HCT116 (cell line): ENCODE results near the gene CNTNAP5. TPM values are rescaled to one million over a fixed set of nuclear protein-coding genes. Genes with fewer than 3 reads are reported as not detected.

Experiments
- ATAC-seq: fragments of 200-7000 bp; cut with Tn5 transposase; 2 replicates; pipeline ENCODE4 v1.9.1; 2020; ENCODE audit warnings: mild to moderate bottlenecking, moderate library complexity
- BruUV-seq: library from RNA; stranded (reverse); fragments of 400-500 nt; replicated peaks from 2 replicates; lab custom pipeline; 2021; lab: Mats Ljungman, UMichigan
- CTCF ChIA-PET: fragments of 300-600 bp; sonication (Branson Sonifier 250); formaldehyde crosslinking; loops from one replicate; lab custom pipeline; 2021; ENCODE audit warnings: antibody characterized with exemption; lab: Charles Lee
- POLR2A ChIA-PET: fragments of 300-600, 350-600 bp; sonication (Branson Sonifier 250); formaldehyde crosslinking; loops from one replicate; lab custom pipeline; 2021; ENCODE audit warnings: antibody characterized with exemption; lab: Charles Lee
- RAD21 ChIA-PET, 2 experiments: fragments of 300-600 bp; sonication (Branson Sonifier 250); formaldehyde crosslinking; loops; one replicate each; lab custom pipeline; 2023; ENCODE audit warnings: low total read pairs in 2 of 2; ENCODE audit not compliant: uncharacterized antibody in 2 of 2, unreplicated experiment in 2 of 2, low non-redundant PET in 1 of 2; lab: Charles Lee
- DNase-seq: peaks from one replicate; pipeline ENCODE4 v3.0.0-alpha.2; 2010; ENCODE audit warnings: low read depth, low spot score
- H2AFZ ChIP-seq: fragments of 200-600 bp; shearing (Covaris generic), sonication (generic); 2 replicates; pipeline ENCODE4 v1.6.1; 2017; ENCODE audit warnings: low read depth, mixed run types, mixed read lengths, antibody characterized with exemption, low read length; ENCODE audit not compliant: poor library complexity, severe bottlenecking
- H3K27ac ChIP-seq: 2 replicates; pipeline ENCODE4 v1.5.1; 2012; ENCODE audit warnings: low read depth, low read length
- H3K27me3 ChIP-seq: fragments of 200-600 bp; sonication (generic); 2 replicates; pipeline ENCODE4 v1.6.1; 2016; ENCODE audit warnings: mixed run types, low read length, mixed read lengths; ENCODE audit not compliant: insufficient read depth
- H3K36me3 ChIP-seq, 2 experiments: fragments of 200-500 bp in 1 of 2; fragments of 200-600 bp in 1 of 2; sonication (Bioruptor generic) in 1 of 2; sonication (generic) in 1 of 2; 2 replicates each; pipeline versions ENCODE4 v1.5.1 to v1.6.1; 2014 to 2016; ENCODE audit warnings: low read length in 2 of 2, inconsistent platforms in 1 of 2, mixed read lengths in 1 of 2, mixed run types in 1 of 2; ENCODE audit not compliant: insufficient read depth in 2 of 2, control insufficient read depth in 1 of 2
- H3K4me1 ChIP-seq, 2 experiments: fragments of 200-600 bp in 1 of 2; sonication (generic) in 1 of 2; 2 replicates each; pipeline versions ENCODE4 v1.5.1 to v1.6.1; 2012 to 2017; ENCODE audit warnings: low read length in 2 of 2, inconsistent platforms in 1 of 2, mild to moderate bottlenecking in 1 of 2, mixed read lengths in 1 of 2, mixed run types in 1 of 2, moderate library complexity in 1 of 2; ENCODE audit not compliant: insufficient read depth in 2 of 2, control insufficient read depth in 1 of 2
- H3K4me2 ChIP-seq: fragments of 200-600 bp; sonication (generic); 2 replicates; pipeline ENCODE4 v1.6.1; 2017; ENCODE audit warnings: mixed run types, low read length, mixed read lengths
- H3K4me3 ChIP-seq, 2 experiments: fragments of 200-600 bp in 1 of 2; sonication (generic) in 1 of 2; replicated peaks in 1 of 2; 2 replicates each; pipeline ENCODE4 v1.5.1; 2011 to 2016; ENCODE audit warnings: low read length in 2 of 2, control low read depth in 1 of 2, low read depth in 1 of 2, mild to moderate bottlenecking in 1 of 2, mixed read lengths in 1 of 2, mixed run types in 1 of 2
- H3K79me2 ChIP-seq: fragments of 200-600 bp; sonication (generic); 2 replicates; pipeline ENCODE4 v1.6.1; 2017; ENCODE audit warnings: mild to moderate bottlenecking, mixed run types, low read length, moderate library complexity, mixed read lengths; ENCODE audit not compliant: insufficient read depth
- H3K9ac ChIP-seq: fragments of 200-600 bp; sonication (generic); 2 replicates; pipeline ENCODE4 v1.6.1; 2016; ENCODE audit warnings: low read length, mixed read lengths
- H3K9me2 ChIP-seq: fragments of 200-600 bp; sonication (generic), shearing (Covaris generic); 2 replicates; pipeline ENCODE4 v1.6.1; 2017; ENCODE audit warnings: mixed run types, mild to moderate bottlenecking, moderate library complexity; ENCODE audit not compliant: insufficient read depth
- H3K9me3 ChIP-seq, 2 experiments: fragments of 200-500 bp in 1 of 2; fragments of 200-600 bp in 1 of 2; sonication (Bioruptor generic) in 1 of 2; sonication (generic) in 1 of 2; 2 replicates each; pipeline ENCODE4 v1.6.1; 2014 to 2017; ENCODE audit warnings: low read length in 2 of 2, mixed read lengths in 2 of 2, inconsistent platforms in 1 of 2, low read depth in 1 of 2, mild to moderate bottlenecking in 1 of 2, mixed run types in 1 of 2, moderate library complexity in 1 of 2; ENCODE audit not compliant: control insufficient read depth in 1 of 2, insufficient read depth in 1 of 2
- H4K20me1 ChIP-seq: fragments of 200-600 bp; sonication (generic), shearing (Covaris generic); 2 replicates; pipeline ENCODE4 v1.6.1; 2017; ENCODE audit warnings: mixed run types, mild to moderate bottlenecking, moderate library complexity; ENCODE audit not compliant: insufficient read depth
- CTCF ChIP-seq, 3 experiments: fragments of 200-600 bp in 1 of 3; sonication (generic) in 1 of 3; IDR thresholded peaks in 2 of 3; conservative IDR thresholded peaks in 1 of 3; 2 replicates each; pipeline ENCODE4 v1.5.1; 2012 to 2017; ENCODE audit warnings: low read depth in 2 of 3, low read length in 2 of 3, antibody characterized with exemption in 1 of 3, borderline replicate concordance in 1 of 3, control low read depth in 1 of 3, mild to moderate bottlenecking in 1 of 3, mixed read lengths in 1 of 3, mixed run types in 1 of 3, moderate library complexity in 1 of 3; ENCODE audit not compliant: insufficient read depth in 1 of 3
- EZH2 ChIP-seq: fragments of 200-600 bp; sonication (generic); IDR thresholded peaks from 2 replicates; pipeline ENCODE4 v1.6.1; 2017; ENCODE audit warnings: antibody characterized with exemption, mixed run types
- MAX ChIP-seq: IDR thresholded peaks from 2 replicates; pipeline ENCODE4 v1.6.1; 2012
- POLR2A ChIP-seq: IDR thresholded peaks from 2 replicates; pipeline ENCODE4 v1.7.0; 2011; ENCODE audit warnings: borderline replicate concordance; ENCODE audit not compliant: insufficient read depth, insufficient read length; ENCODE audit errors: extremely low read depth
- POLR2AphosphoS5 ChIP-seq: IDR thresholded peaks from 2 replicates; pipeline ENCODE4 v1.6.1; 2011; ENCODE audit warnings: mild to moderate bottlenecking, low read depth, low read length, moderate library complexity
- RAD21 ChIP-seq: IDR thresholded peaks from 2 replicates; pipeline ENCODE4 v1.6.1; 2012; ENCODE audit warnings: low read depth, mild to moderate bottlenecking
- REST ChIP-seq: IDR thresholded peaks from 2 replicates; pipeline ENCODE4 v1.6.1; 2012; ENCODE audit warnings: low read depth
- YY1 ChIP-seq: IDR thresholded peaks from 2 replicates; pipeline ENCODE4 v1.6.1; 2011; ENCODE audit warnings: low read length, low read depth, moderate library complexity, mild to moderate bottlenecking; ENCODE audit not compliant: insufficient replicate concordance; ENCODE audit errors: extremely low read depth
- ZFX ChIP-seq: fragments of 450-650 bp; IDR thresholded peaks from 2 replicates; pipeline ENCODE4 v1.6.1; 2017
- ZNF274 ChIP-seq: fragments of 200-500 bp; sonication (Bioruptor generic); IDR thresholded peaks from 2 replicates; pipeline ENCODE4 v1.6.1; 2014; ENCODE audit warnings: mild to moderate bottlenecking, low read depth, low read length, inconsistent platforms
- intact Hi-C: fragments of 100-400 bp; cut with micrococcal nuclease; formaldehyde crosslinking; loops from 2 replicates; pipeline ENCODE4 v1.10.0; 2022
- total RNA-seq: library from RNA; stranded (reverse); gene quantifications from one replicate; pipeline ENCODE4 v1.2.1, GENCODE V29; 2021; ENCODE audit not compliant: unreplicated experiment

The CNTNAP5 gene
- total RNA-seq, 1 experiment from 2014 or later: not detected

GRCh38 chr2:124560592-124561112 lies 535.6 kb downstream of the CNTNAP5 start:
- Histone ChIP-seq H4K20me1 (no peaks in the 10 kb centered on the region), H3K36me3 (no peaks in the 10 kb centered on the region), H2AFZ (no peak overlapping the region), H3K4me3 (no peak overlapping the region), H3K9me3 (peaks cover 6 to 14% of the 10 kb centered on the region in 2 experiments; a peak in 2 of 4 replicates), H3K79me2 (no peaks in the 10 kb centered on the region), H3K27ac (no peak overlapping the region), H3K9ac (no peak overlapping the region), H3K4me2 (no peak overlapping the region), H3K27me3 (no peaks in the 10 kb centered on the region), H3K9me2 (no peaks in the 10 kb centered on the region), H3K4me1 (no peaks in the 10 kb centered on the region)
- ChIA-PET RAD21 (no interaction called here), POLR2A (no interaction called here), CTCF (no interaction called here)
- intact Hi-C loops: no loop called here
- no TSS peak for BruUV-seq
- ATAC-seq (no peak), DNase-seq (no peak)
- no peak for TF ChIP-seq MAX
- TF ChIP-seq ZFX: no peak
- no peak for TF ChIP-seq EZH2
- TF ChIP-seq CTCF (IDR thresholded peaks at IDR 0.05 in 2 of 3, conservative IDR thresholded peaks at IDR 0.05 in 1 of 3; ENCODE audit: borderline replicate concordance in 1 of 3, insufficient read depth in 1 of 3, low read depth in 2 of 3, low read length in 2 of 3): no peak
- no peak for TF ChIP-seq REST
- no peak for TF ChIP-seq YY1
- no peak for TF ChIP-seq RAD21
- no peak for TF ChIP-seq ZNF274
- no peak for TF ChIP-seq POLR2AphosphoS5
- TF ChIP-seq POLR2A: no peak
